GM18508 (cell line): ENCODE measurements around the gene ATXN7L3.

Source experiments
- ATAC-seq: cut with Tn5 transposase; IDR thresholded peaks from one replicate; pipeline ENCODE4 v1.9.1; 2021; ENCODE audit warnings: moderate number of reproducible peaks; ENCODE audit not compliant: insufficient read depth, unreplicated experiment

ATXN7L3 gene

GRCh38 chr17:44218344-44219107 lies 18.8 kb upstream of the ATXN7L3 start:
- ATAC-seq = no peak

- no peak for ATAC-seq
Measured at GRCh38 chr17:44217738-44218343, 18.2 kb upstream of the ATXN7L3 start.

GRCh38 chr17:44216694-44217093 lies 17.0 kb upstream of the ATXN7L3 start:
- ATAC-seq = no peak

GRCh38 chr17:44216173-44216572 lies 16.5 kb upstream of the ATXN7L3 start:
- ATAC-seq = no peak

- ATAC-seq = no peak
Measured at GRCh38 chr17:44214896-44215295, 15.2 kb upstream of the ATXN7L3 start.

GRCh38 chr17:44214230-44214494 lies 14.5 kb upstream of the ATXN7L3 start:
- no peak for ATAC-seq

- ATAC-seq = no peak
Measured at GRCh38 chr17:44213403-44214229, 13.9 kb upstream of the ATXN7L3 start.

- ATAC-seq = no peak
Measured at GRCh38 chr17:44212507-44213402, 13.1 kb upstream of the ATXN7L3 start.

- ATAC-seq = no peak
Measured at GRCh38 chr17:44211281-44212265, 11.9 kb upstream of the ATXN7L3 start.

GRCh38 chr17:44210342-44211192 lies 10.9 kb upstream of the ATXN7L3 start:
- ATAC-seq = no peak

GRCh38 chr17:44209786-44210341 lies 10.2 kb upstream of the ATXN7L3 start:
- no peak for ATAC-seq

GRCh38 chr17:44207743-44208142 lies 8.1 kb upstream of the ATXN7L3 start:
- ATAC-seq = no peak

- ATAC-seq = no peak
Measured at GRCh38 chr17:44207319-44207718, 7.6 kb upstream of the ATXN7L3 start.

- ATAC-seq = no peak
Measured at GRCh38 chr17:44206825-44207155, 7.1 kb upstream of the ATXN7L3 start.

- ATAC-seq = no peak
Measured at GRCh38 chr17:44205962-44206824, 6.5 kb upstream of the ATXN7L3 start.

- no peak for ATAC-seq
Measured at GRCh38 chr17:44204441-44204882, 4.8 kb upstream of the ATXN7L3 start.

GRCh38 chr17:44203731-44204440 lies 4.2 kb upstream of the ATXN7L3 start:
- no peak for ATAC-seq
